HG03103 (cell line): ENCODE measurements around the gene SH3RF3.

ENCODE experiments used
- ATAC-seq: cut with Tn5 transposase; IDR thresholded peaks from one replicate; pipeline ENCODE4 v1.9.1; 2021; ENCODE audit warnings: low read depth; ENCODE audit not compliant: unreplicated experiment

SH3RF3 gene

DNA sequence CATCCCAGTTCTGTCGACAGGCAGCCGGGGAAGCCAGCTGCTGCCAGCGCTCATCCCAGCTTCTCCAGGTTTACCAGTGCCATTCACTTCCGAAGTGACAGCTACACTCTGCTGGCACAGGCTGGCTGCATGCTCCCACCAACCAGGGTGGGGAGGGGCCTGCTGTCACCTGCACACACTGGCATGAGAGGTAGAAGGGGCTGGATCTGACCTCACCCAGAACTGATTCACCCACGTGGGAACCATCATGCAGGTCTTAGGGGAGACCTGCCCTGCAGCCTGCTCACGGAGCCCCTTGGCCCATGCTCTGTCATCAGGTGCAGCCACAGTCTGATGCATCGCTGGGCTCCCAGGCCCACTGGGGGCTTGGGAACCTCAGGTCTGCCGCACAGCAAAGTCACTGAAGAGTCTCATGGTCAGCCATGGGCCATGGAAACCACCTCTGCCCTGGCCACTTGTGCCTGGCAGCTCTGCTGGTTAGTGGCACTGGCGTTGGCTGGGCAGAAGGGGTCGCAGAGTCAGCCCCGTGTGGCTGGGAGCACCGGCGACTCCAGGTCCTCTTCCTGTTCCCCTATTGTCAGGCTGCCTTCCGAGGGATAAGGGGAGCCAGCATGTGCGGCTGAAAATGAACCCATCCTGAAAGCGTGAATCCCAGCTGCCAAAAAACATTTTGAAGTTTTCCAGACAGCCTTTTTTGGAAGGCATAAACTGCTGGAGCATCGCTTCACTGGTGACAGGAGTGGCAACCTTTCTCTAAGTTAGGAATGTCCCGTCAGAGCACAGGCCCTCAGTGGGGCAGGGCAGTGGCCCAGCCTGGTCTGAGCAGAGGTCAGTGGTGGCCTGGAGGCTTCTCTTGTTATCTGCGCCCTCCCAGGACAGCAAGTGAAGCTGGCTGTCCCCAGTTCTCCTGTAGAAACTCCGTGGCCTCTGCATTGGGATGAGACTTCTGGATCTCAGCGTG is 327.0 kb downstream of the SH3RF3 start:
- ATAC-seq, result no peak

DNA sequence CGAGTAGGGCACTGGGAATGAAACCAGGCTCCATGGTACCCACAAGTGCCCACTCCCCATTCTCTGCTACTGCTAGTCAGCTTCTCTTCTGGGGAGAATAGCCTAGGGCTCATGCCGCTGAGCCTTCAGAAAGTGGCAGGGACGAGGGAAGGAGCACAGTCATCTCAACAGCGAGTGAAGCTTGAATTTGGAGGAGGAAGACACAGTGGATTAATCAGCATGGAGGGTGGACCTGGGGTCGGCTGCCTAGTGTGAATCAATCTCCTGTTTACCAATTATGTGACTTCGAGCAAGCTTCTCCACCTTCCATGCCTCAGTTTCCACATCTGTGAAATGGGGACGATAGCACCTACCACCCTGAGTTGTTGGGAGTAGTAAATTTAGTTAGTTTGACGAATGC is 327.8 kb downstream of the SH3RF3 start:
- no peak for ATAC-seq

DNA sequence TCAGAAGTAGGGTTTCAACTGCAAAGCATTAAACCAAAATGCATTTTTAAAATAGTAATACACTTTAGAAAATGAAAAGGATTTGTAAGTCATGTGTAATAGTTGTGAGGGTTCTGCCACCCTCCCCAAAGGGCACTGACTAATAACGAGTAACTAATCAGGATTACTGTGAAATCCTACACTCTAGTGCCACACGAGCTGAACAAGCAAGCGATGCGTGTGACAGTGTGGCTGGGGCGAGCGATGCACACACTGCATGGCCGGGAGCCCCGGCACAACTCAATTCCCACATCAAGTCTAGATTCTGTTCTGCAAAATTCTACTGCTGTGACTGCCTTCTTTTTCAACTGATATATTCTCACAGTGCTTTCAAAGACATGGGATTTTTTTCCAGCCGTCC is 328.4 kb downstream of the SH3RF3 start:
- no peak for ATAC-seq

DNA sequence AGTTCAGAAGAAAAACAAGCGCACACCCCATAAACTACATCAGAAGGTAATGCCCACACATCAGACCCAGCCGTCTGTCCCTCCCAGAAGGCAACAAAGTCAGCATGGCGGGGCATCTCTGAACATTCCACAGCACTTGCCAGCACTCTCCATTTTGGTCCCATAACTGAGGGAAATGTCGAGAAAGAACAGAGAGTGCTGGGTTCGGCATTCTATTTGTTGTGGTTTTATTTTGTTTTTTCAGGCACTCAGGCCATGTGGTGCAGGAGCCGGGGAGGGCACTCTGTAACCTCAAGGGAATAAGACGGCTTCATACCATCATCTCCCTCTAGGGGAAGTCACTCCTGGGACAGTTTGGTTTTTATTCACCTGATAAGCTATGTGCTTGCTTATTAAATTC is 328.8 kb downstream of the SH3RF3 start:
- no peak for ATAC-seq

DNA sequence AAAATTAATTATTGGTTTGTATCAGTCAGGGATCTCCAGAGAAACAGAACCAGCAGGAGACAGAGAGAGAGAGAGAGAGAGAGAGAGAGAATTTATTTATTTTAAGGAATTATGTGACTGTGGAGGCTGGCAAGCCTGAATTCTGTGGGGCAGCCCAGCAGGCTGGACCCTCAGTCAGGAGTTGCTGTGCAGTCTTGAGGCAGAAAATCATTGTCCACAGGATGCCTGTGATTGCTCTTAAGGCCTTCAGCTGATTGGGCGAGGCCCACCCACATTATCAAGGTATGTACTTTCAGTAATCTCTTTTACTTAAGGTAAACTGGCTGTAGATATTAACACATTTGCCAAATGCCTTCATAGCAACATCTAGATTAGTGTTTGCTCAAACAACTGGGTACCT is 329.5 kb downstream of the SH3RF3 start:
- no peak for ATAC-seq

DNA sequence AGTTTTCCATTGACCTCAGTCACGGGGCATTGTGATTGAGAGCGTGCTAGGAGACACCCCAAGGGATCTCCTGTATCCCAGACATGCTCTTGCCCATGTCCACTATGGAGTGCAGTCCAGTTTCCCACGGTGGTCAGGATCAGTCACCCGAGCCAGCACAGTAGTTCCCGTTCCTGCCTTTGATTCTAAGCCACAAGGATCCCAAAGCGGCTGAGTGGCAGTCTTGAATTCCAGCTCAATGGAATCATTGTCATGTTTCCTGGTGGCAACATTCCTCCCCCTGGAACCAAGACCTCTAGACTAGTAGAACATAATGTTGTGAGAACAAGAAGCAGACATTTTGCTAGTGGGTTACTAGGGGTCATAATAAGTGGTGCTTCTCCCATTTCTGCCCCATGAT is 330.5 kb downstream of the SH3RF3 start:
- no peak for ATAC-seq

DNA sequence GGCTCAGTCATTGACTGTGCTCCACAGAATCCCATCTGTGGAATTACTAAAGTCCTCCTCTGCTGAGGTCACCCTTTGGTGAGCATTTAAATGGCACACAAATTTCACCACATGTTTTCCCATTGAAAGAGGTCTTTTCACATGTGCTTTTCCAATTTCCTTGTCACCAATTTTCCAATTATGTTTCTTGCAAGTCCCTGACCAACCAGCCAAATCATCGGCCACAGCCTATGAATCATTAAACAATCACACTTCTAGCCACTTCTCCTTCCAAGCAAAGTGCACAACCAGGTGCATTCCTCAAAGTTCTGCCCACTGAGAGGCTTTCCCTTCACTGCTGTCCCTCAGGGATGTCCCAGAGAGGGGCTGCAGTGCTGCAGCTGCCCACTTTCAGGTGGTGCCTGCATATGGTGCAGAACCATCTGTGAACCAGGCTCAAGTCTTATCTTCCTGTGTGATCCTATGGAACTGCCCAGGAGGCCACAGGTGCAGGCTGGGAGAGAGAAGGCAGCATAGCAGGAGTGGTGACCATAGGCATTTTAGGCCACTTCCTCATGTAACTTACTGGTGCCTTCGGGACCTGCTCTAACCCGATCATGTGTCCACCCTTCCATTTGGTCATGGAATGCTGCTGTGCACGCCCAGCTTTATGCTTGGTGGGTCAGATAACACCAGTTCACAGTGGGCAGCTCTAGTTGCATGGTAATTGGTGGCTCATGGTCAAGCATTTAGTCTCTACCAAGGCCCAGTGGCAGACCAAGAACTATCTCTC is 331.7 kb downstream of the SH3RF3 start:
- ATAC-seq, result no peak

DNA sequence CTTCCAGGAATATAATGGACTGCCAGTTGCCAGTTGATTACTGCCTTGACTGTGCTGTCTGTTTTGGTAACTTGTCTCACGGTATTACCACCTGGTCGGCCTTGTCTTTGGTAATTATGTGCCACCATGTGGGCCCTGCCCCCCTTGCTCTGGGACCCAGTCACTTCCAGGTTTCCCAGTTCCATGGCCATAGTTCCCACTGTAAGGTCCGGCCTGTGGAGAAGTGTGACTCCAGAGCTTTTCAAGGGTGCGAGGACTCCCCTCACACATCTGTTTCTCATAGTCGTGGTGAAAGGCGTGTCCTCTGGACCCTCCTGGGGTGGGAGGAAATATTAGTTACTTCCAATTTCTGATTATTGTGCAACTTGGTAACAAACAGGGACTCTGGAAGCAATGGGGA is 334.2 kb downstream of the SH3RF3 start:
- no peak for ATAC-seq

DNA sequence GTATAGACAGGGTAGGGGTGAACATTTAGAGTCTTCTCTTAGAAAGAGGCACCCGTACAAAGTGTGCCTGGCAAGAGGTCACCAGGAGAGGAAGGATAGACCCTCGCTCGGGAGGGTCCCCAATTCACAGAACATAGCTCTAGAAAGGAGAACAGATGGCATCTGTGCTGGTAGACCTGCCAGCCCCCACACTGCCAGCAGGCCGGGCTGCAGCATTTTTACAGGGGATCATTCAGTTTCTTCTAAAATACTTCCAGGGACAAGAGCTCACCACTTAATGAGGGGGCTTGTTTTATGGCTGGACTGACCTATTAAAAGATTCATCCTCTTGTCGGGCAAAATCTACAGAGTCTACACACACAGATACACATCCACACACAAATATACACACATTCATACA is 334.9 kb downstream of the SH3RF3 start:
- no peak for ATAC-seq

DNA sequence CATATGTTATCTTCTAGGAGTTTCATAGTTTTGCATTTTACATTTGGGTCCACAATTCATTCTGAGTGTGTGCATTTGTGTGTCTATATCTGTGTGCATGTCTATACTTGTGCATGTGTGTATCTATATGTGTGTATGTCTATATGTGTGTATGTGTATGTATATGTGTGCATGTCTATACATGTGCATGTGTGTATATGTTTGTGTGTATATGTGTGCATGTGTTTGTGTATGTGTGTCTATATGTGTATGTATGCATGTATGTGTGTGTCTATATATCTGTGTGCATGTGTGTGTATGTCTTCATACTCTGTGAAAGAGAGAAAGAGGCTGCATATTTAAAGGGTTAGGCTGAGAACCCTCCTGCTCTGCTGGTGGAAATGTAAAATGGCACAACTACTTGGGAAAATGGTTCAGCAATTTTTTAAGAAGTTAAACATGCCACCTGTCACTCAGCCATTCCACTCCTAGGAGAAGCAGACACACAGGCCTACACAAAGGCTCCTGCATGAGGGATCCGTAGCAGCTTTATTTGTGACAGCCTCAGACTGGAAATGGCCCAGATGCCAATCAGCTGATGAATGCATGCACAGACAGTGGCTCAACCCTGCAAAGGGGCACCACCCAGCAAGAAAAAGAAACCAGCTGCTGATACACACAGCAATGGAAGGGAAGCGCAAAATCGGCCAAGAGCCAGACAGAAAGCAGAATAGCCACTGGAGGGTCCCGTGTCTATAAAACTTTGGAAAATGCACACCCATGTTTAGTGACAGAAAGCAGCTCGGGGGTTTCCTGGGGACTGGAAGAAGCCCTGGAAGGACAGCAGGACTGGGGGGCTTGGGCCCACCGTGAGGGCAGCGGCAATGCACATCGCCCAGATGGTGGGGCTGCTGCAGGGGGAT is 337.9 kb downstream of the SH3RF3 start:
- no peak for ATAC-seq

DNA sequence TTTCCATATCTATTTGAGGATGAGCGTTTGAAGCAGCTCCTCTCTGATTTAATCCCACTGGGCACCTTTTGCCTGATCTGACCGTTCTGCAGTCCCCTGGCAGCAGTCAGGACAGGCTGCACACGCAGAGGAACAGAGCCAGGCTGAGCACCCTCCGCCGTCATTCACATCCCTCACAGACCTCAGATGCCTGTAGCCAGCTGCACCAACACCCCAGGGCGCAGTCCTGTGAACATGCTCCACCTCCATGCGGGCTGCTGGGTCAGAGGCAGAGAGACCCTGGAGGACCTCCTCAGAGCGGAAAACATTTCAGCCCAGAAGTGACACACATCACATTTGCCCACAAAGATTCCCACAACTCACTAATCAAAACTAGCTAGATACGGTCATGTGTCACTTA is 338.7 kb downstream of the SH3RF3 start:
- no peak for ATAC-seq

DNA sequence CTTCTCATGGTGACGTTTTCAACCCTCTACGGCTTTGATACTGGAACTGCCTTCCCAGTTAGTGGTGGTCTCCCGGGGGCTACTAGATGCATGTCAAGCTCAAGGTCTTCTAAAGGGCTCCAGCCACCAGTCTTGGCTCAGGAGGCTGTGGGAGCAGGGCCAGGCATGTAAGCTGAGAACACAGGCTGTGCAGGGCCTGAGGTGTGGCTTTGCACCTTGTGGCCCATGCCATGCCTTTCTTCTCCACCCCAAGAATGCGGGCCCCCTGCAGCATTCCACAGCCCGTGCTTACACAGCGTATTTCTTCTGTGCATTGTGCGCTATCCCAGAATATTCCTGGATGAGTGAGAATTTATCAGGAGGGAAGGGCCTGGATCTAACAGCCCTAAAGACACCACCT is 339.9 kb downstream of the SH3RF3 start:
- no peak for ATAC-seq

DNA sequence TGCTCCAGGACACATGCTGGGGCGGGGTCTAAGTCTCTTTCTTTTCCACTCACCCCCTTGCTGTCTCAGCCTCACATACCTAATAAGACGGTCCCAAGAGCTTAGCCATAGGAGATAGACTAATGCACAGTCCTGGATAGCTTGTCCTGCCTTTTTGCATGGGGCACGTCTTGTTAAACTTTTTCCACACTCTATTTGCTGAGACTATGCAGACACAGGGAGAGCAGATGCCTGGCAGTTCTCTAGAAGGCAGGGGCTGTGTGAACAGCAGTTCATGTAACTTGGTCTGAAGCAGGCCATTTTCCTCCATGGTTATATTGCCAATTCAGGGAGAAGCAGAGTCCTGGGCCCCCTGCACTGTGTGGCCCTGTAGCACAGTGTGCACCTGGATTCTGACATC is 342.7 kb downstream of the SH3RF3 start:
- ATAC-seq, result no peak

DNA sequence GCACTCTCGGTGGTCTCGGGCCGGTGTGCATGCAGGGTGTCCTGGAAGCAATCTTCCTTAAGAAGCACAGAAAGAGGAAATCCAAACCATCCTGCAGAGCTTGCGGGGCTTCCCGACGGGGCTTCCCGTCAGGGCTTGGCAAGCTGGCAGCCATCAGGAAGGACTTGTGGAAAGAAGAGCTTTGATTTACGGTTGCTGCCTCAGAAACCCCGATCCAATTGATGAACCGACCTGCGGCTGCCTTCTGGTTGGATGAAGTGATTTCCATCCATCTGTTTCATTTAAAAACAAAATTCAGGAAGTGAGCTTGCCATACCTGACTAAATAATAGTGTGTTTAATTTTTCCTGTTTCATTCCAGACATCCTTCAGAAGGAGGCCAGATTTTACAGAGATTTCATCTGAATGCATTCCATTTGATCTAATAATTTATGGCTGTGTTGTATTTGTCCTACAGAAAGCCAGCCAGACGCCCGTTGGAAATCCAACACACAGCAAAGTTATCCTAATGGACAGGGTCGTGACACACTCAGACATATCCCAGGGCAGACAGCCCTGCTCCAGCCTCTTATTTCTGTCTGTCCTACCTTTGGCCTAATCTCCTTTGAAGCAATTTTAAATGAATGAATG is 343.4 kb downstream of the SH3RF3 start:
- ATAC-seq, result no peak

DNA sequence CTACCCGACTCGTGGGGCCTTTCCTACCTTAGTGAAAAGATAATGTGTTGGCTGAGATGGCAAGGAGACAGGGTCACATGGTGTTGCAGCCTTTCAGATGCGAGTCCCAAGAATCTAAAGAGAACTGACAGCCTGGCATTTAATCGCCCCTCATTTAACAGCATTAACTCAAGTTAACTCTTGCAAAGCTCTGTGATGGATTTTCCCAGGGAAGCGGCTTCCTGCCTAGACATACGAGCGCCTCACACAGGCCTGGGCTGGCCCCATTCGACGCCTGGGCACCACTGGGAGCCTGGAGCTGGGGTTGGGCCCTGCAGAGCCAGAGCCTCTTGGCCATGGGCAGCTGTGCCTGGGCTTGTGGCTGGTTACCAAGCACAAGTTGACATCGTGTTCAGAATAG is 344.0 kb downstream of the SH3RF3 start:
- no peak for ATAC-seq

DNA sequence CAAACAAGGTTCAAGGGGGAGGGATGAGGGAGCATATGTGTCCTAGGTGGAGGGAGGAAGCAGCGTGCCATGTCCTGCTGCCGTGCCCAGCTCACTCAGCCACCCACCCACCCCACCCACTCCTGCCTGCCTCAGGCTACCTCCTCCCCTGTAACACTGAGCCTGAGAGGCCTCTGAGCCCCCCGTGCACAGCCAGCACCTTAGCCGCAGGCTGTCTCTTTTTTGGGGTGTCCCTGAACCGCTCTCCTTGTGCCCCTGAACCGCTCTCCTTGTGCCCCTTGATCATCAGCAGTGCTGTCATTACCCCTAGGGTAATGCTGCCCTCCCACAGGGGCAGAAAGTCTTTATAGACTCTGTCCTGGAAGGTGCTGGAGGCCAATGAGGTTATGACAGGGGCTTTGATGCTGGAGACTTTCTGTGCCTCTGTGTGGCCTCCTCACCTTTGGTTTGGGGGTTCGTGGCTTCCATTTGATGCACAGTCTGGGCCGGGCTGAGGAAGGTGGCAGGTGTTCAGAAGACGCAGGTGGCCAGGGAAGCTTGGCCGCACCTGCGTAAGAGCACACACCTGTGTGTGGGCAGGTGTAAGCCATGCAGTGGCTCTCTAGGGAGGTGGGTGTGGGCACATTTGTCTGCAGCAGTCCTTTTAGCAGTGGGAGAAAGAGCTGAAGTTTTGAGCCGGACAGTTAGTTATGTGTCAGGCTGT is 344.8 kb downstream of the SH3RF3 start:
- no peak for ATAC-seq

DNA sequence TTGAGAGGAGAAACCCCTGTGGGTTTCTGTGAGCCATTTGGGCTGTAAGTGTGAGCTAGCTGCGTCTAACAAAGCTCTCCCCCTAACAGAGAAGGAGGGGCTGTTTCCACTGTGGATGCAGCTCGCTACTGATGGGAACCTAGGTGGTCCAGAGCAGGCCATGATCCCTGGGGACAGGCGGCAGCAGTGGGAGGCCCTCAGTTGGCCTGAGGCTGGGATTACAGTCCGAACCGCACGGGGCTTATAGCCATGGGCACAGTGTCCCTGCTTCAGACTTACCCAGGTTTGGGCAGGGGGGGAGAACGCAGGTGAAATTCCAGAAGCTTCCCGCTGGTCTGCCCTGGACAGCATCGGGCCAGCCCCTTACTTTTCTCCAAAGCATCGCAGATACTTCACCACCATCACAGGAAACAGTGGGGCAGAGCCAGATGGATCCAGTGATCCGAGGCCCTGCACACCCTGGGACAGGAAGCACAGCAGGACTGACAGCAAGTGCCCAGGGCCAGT is 345.4 kb downstream of the SH3RF3 start:
- ATAC-seq, result no peak

DNA sequence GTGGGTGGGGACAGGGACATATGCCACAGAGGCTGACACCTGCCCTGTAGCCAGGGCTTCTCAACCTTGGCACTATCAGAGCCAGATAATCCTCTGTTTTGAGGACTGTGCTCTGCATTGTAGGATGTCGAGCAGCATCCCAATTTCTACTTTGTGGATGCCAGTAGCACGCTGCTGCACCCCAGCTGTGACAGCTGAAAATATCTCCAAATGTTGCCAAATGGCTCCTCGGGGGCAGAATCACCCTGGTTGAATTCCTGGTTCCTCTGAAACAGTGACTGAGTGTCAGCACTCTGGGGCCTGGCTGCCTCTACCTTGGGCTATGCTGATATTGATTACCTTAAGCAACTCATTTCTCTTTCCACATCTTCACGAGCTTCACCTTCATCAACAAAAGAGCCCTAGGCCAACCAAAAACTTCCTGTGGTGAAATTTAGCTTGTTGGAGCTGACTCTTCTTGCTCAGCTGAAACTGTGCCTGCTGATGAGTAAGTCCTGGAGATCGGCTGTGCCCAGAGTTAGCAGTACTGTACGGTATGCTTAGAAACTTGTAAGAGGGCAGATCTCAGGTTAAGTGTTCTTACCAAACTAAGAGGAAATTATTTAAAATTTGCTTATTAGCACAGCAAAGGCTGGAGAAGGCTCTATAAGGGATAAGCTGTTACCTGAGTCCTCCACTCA is 346.7 kb downstream of the SH3RF3 start:
- no peak for ATAC-seq
